ENCODE measurements around the gene CACNA2D4. TPM values are rescaled to one million over a fixed set of nuclear protein-coding genes. Genes with fewer than 3 reads are reported as not detected.
A peak's percentile ranks its signal among the peaks of the same experiment; 100 is the strongest.

Gene CACNA2D4
- total RNA-seq, 1 experiment from 2014 or later = not detected

GRCh38 chr12:1773937-1774655 is 144.4 kb downstream of the CACNA2D4 start:
- DNase-seq (ENCODE audit: low read depth in 1 of 2, low spot score in 2 of 2) = no peak
- H3K36me3 ChIP-seq = peaks cover 13% of the 10 kb centered on the region; the same call in 1 of the 2 replicates
- H3K27ac ChIP-seq = no peak overlapping the region
- H3K4me3 ChIP-seq = no peak overlapping the region
- H3K9me3 ChIP-seq (replicated peaks) = no peaks in the 10 kb centered on the region
- peaks cover 22% of the 10 kb centered on the region for H3K4me1 ChIP-seq (replicated peaks)
- no peaks in the 10 kb centered on the region for H3K27me3 ChIP-seq (replicated peaks)

GRCh38 chr12:1769809-1770494 is 148.5 kb downstream of the CACNA2D4 start:
- Histone ChIP-seq H3K4me1 (replicated peaks) (no peaks in the 10 kb centered on the region), H3K9me3 (replicated peaks) (no peaks in the 10 kb centered on the region), H3K27me3 (replicated peaks) (no peaks in the 10 kb centered on the region), H3K27ac (no peak overlapping the region), H3K36me3 (peaks cover 5% of the 10 kb centered on the region; the same call in 1 of the 2 replicates), H3K4me3 (no peak overlapping the region)
- DNase-seq (ENCODE audit: low read depth in 1 of 2, low spot score in 2 of 2) = no peak

- H3K27ac ChIP-seq = no peak overlapping the region
- no peaks in the 10 kb centered on the region for H3K4me1 ChIP-seq (replicated peaks)
- no peak for DNase-seq (ENCODE audit: low read depth in 1 of 2, low spot score in 2 of 2)
- no peaks in the 10 kb centered on the region for H3K27me3 ChIP-seq (replicated peaks)
- peaks cover 5% of the 10 kb centered on the region; the same call in 1 of the 2 replicates for H3K36me3 ChIP-seq
- no peak overlapping the region for H3K4me3 ChIP-seq
- no peaks in the 10 kb centered on the region for H3K9me3 ChIP-seq (replicated peaks)
Measured at GRCh38 chr12:1768615-1769014, 149.8 kb downstream of the CACNA2D4 start.

- H3K4me3 ChIP-seq = no peak overlapping the region
- no peak overlapping the region for H3K27ac ChIP-seq
- H3K27me3 ChIP-seq (replicated peaks) = no peaks in the 10 kb centered on the region
- DNase-seq (ENCODE audit: low read depth in 1 of 2, low spot score in 2 of 2) = no peak
- H3K36me3 ChIP-seq = peaks cover under 1% of the 10 kb centered on the region; the same call in 1 of the 2 replicates
- no peaks in the 10 kb centered on the region for H3K4me1 ChIP-seq (replicated peaks)
- H3K9me3 ChIP-seq (replicated peaks) = no peaks in the 10 kb centered on the region
Measured at GRCh38 chr12:1767407-1768090, 150.9 kb downstream of the CACNA2D4 start.

GRCh38 chr12:1766110-1766509 is 152.3 kb downstream of the CACNA2D4 start:
- Histone ChIP-seq H3K27me3 (replicated peaks) (no peaks in the 10 kb centered on the region), H3K4me1 (replicated peaks) (peaks cover under 1% of the 10 kb centered on the region)

GRCh38 chr12:1763153-1763552 is 155.3 kb downstream of the CACNA2D4 start:
- H3K36me3 ChIP-seq = no peaks in the 10 kb centered on the region

More at GRCh38 chr12:1766110-1766509, 152.3 kb downstream of the CACNA2D4 start:
- H3K36me3 ChIP-seq = no peaks in the 10 kb centered on the region
- H3K4me3 ChIP-seq = no peak overlapping the region
- no peaks in the 10 kb centered on the region for H3K9me3 ChIP-seq (replicated peaks)
- no peak overlapping the region for H3K27ac ChIP-seq
- no peak for DNase-seq (ENCODE audit: low read depth in 1 of 2, low spot score in 2 of 2)

GRCh38 chr12:1761857-1762256 is 156.6 kb downstream of the CACNA2D4 start:
- Histone ChIP-seq H3K4me1 (replicated peaks) (peaks cover 28% of the 10 kb centered on the region), H3K36me3 (peaks cover 3% of the 10 kb centered on the region; the same call in 1 of the 2 replicates), H3K27ac (no peak overlapping the region), H3K4me3 (no peak overlapping the region), H3K9me3 (replicated peaks) (no peaks in the 10 kb centered on the region), H3K27me3 (replicated peaks) (no peaks in the 10 kb centered on the region)
- DNase-seq (ENCODE audit: low read depth in 1 of 2, low spot score in 2 of 2) = no peak

More at GRCh38 chr12:1763153-1763552, 155.3 kb downstream of the CACNA2D4 start:
- H3K27me3 ChIP-seq (replicated peaks) = no peaks in the 10 kb centered on the region
- no peaks in the 10 kb centered on the region for H3K9me3 ChIP-seq (replicated peaks)
- no peak overlapping the region for H3K4me3 ChIP-seq
- H3K4me1 ChIP-seq (replicated peaks) = peaks cover 27% of the 10 kb centered on the region
- H3K27ac ChIP-seq = no peak overlapping the region
- DNase-seq (ENCODE audit: low read depth in 1 of 2, low spot score in 2 of 2) = no peak

GRCh38 chr12:1760566-1761382 is 157.7 kb downstream of the CACNA2D4 start:
- DNase-seq (ENCODE audit: low read depth in 1 of 2, low spot score in 2 of 2) = peak in 1 of 2 experiments; percentile 22
- Histone ChIP-seq H3K4me1 (replicated peaks) (peaks cover 28% of the 10 kb centered on the region), H3K4me3 (no peak overlapping the region), H3K27ac (0 out of 2 replicates have a peak overlapping the region, but pooled peaks have one; percentile 2), H3K27me3 (replicated peaks) (no peaks in the 10 kb centered on the region), H3K9me3 (replicated peaks) (no peaks in the 10 kb centered on the region), H3K36me3 (peaks cover 7% of the 10 kb centered on the region; the same call in 1 of the 2 replicates)

- Histone ChIP-seq H3K4me3 (no peak overlapping the region), H3K36me3 (peaks cover 16% of the 10 kb centered on the region), H3K27me3 (replicated peaks) (no peaks in the 10 kb centered on the region), H3K27ac (peak overlapping the region; percentile 27), H3K9me3 (replicated peaks) (no peaks in the 10 kb centered on the region), H3K4me1 (replicated peaks) (peaks cover 28% of the 10 kb centered on the region)
- peak in 1 of 2 experiments; percentile 61 for DNase-seq (ENCODE audit: low read depth in 1 of 2, low spot score in 2 of 2)
Measured at GRCh38 chr12:1758887-1759286, 159.6 kb downstream of the CACNA2D4 start.

GRCh38 chr12:1758376-1758775 is 160.1 kb downstream of the CACNA2D4 start:
- Histone ChIP-seq H3K9me3 (replicated peaks) (no peaks in the 10 kb centered on the region), H3K4me3 (no peak overlapping the region), H3K27me3 (replicated peaks) (no peaks in the 10 kb centered on the region), H3K27ac (peak overlapping the region; percentile 27), H3K4me1 (replicated peaks) (peaks cover 28% of the 10 kb centered on the region), H3K36me3 (peaks cover 16% of the 10 kb centered on the region)
- no peak for DNase-seq (ENCODE audit: low read depth in 1 of 2, low spot score in 2 of 2)

GRCh38 chr12:1750300-1750699 is 168.2 kb downstream of the CACNA2D4 start:
- peaks cover 8% of the 10 kb centered on the region for H3K9me3 ChIP-seq (replicated peaks)

GRCh38 chr12:1749019-1749418 is 169.4 kb downstream of the CACNA2D4 start:
- Histone ChIP-seq H3K27me3 (replicated peaks) (no peaks in the 10 kb centered on the region), H3K4me3 (no peak overlapping the region), H3K9me3 (replicated peaks) (peaks cover 8% of the 10 kb centered on the region), H3K4me1 (replicated peaks) (no peaks in the 10 kb centered on the region), H3K27ac (no peak overlapping the region), H3K36me3 (peaks cover 13% of the 10 kb centered on the region)
- DNase-seq (ENCODE audit: low read depth in 1 of 2, low spot score in 2 of 2) = no peak

More at GRCh38 chr12:1750300-1750699, 168.2 kb downstream of the CACNA2D4 start:
- H3K27ac ChIP-seq = no peak overlapping the region
- no peaks in the 10 kb centered on the region for H3K27me3 ChIP-seq (replicated peaks)
- no peak for DNase-seq (ENCODE audit: low read depth in 1 of 2, low spot score in 2 of 2)
- no peaks in the 10 kb centered on the region for H3K4me1 ChIP-seq (replicated peaks)
- no peak overlapping the region for H3K4me3 ChIP-seq
- peaks cover 14% of the 10 kb centered on the region for H3K36me3 ChIP-seq

GRCh38 chr12:1747609-1748008 is 170.8 kb downstream of the CACNA2D4 start:
- no peaks in the 10 kb centered on the region for H3K27me3 ChIP-seq (replicated peaks)
- no peak overlapping the region for H3K27ac ChIP-seq
- no peak for DNase-seq (ENCODE audit: low read depth in 1 of 2, low spot score in 2 of 2)
- H3K4me1 ChIP-seq (replicated peaks) = no peaks in the 10 kb centered on the region
- peaks cover 13% of the 10 kb centered on the region; the same call in 1 of the 2 replicates for H3K36me3 ChIP-seq
- no peak overlapping the region for H3K4me3 ChIP-seq
- H3K9me3 ChIP-seq (replicated peaks) = peaks cover 8% of the 10 kb centered on the region
